MCF 10A (cell line): ENCODE results near the gene IL11RA. TPM values are rescaled to one million over a fixed set of nuclear protein-coding genes. Genes with fewer than 3 reads are reported as not detected.

Source experiments
- BruUV-seq: library from RNA; stranded (reverse); fragments of 400-500 nt; replicated peaks from 2 replicates; lab custom pipeline; 2021; lab: Mats Ljungman, UMichigan
- CTCF ChIA-PET: fragments of 300-600 bp; sonication (Branson Sonifier 250); formaldehyde crosslinking; extraction: SDS; loops from one replicate; lab custom pipeline; 2021; ENCODE audit warnings: antibody characterized with exemption, inconsistent platforms; lab: Yijun Ruan, JAX
- POLR2A ChIA-PET: fragments of 300-600, 350-650 bp; sonication (Branson Sonifier 250); formaldehyde crosslinking; extraction: SDS; loops from one replicate; lab custom pipeline; 2020; ENCODE audit warnings: antibody characterized with exemption, inconsistent platforms; lab: Yijun Ruan, JAX
- DNase-seq: peaks from one replicate; pipeline ENCODE4 v3.0.0-alpha.2; 2018; ENCODE audit not compliant: unreplicated experiment
- H3K27ac Mint-ChIP-seq: one replicate; pipeline ENCODE4 v1.8.0; 2022; ENCODE audit warnings: mild to moderate bottlenecking, low read depth, mixed read lengths; ENCODE audit not compliant: unreplicated experiment
- H3K27me3 Mint-ChIP-seq: one replicate; pipeline ENCODE4 v1.8.0; 2022; ENCODE audit warnings: mixed read lengths; ENCODE audit not compliant: insufficient read depth, unreplicated experiment
- H3K36me3 Mint-ChIP-seq: one replicate; pipeline ENCODE4 v1.8.0; 2022; ENCODE audit warnings: mild to moderate bottlenecking, moderate library complexity, mixed read lengths; ENCODE audit not compliant: insufficient read depth, unreplicated experiment
- H3K4me1 Mint-ChIP-seq: one replicate; pipeline ENCODE4 v1.8.0; 2022; ENCODE audit warnings: mixed read lengths; ENCODE audit not compliant: insufficient read depth, unreplicated experiment
- H3K4me3 Mint-ChIP-seq: one replicate; pipeline ENCODE4 v1.8.0; 2022; ENCODE audit warnings: mild to moderate bottlenecking, moderate library complexity, mixed read lengths; ENCODE audit not compliant: unreplicated experiment
- H3K9me3 Mint-ChIP-seq: one replicate; pipeline ENCODE4 v1.8.0; 2022; ENCODE audit warnings: mixed read lengths; ENCODE audit not compliant: unreplicated experiment
- intact Hi-C: fragments of 100-400 bp; cut with micrococcal nuclease; formaldehyde crosslinking; loops from 2 replicates; pipeline ENCODE4 v1.14.1; 2022
- total RNA-seq: library from RNA; stranded (reverse); gene quantifications from 2 replicates; pipeline ENCODE4 v1.2.3, GENCODE V29; 2022
- TF ChIP-seq, protein P1 (sequence below): fragments of 200-600 bp; IDR thresholded peaks from one replicate; pipeline ENCODE4 v1.8.0; 2022; ENCODE audit warnings: antibody characterized with exemption, mild to moderate bottlenecking; ENCODE audit not compliant: unreplicated experiment

Gene IL11RA
- total RNA-seq, 1 experiment from 2014 or later: 4.0 TPM

DNA sequence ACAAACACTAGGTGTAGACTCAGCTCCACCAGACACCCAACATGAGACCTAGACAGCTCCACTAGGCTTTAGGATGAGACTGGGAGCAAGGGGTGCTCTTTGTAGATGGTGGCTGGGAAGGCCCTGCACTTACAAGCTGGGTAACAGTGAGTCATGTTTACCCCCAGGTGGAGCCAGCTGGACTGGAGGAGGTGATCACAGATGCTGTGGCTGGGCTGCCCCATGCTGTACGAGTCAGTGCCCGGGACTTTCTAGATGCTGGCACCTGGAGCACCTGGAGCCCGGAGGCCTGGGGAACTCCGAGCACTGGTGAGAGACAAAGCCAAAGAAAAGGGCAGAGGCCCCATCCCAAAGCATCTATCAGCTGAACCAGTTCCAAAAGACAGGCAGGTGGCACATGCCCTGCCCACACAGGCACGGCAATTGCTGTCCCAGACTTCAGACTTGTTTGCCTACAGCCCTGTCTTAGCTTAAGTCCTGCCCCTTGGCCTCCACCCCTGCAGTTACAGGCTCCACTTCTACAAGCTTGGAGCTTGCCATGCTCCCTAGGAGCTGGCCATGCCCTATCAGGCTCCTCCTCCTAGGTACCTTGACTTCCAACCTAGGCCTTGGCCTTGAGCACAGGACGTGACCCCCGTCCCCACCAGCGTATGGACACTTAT is 7.7 kb downstream of the IL11RA start:
- ChIA-PET CTCF (interaction anchor here (0.6 to 2.5 kb wide), 3 partner anchors 13 to 1076 kb away, joined by 3 to 9 read pairs (median 4); partner anchors contain the start of gene GALT), POLR2A (interaction anchor here (0.8 to 1.6 kb wide), 3 partner anchors 13 to 39 kb away, joined by 4 to 8 read pairs (median 5); partner anchors contain the start of genes DCTN3 and GALT)
- H3K27ac Mint-ChIP-seq: no peak overlapping the region
- peaks cover 15% of the 10 kb centered on the region for H3K4me1 Mint-ChIP-seq
- intact Hi-C loops: no loop called here
- no peak overlapping the region for H3K4me3 Mint-ChIP-seq
- DNase-seq: peak; percentile 46
- no peaks in the 10 kb centered on the region for H3K27me3 Mint-ChIP-seq
- TF ChIP-seq, protein P1, sequence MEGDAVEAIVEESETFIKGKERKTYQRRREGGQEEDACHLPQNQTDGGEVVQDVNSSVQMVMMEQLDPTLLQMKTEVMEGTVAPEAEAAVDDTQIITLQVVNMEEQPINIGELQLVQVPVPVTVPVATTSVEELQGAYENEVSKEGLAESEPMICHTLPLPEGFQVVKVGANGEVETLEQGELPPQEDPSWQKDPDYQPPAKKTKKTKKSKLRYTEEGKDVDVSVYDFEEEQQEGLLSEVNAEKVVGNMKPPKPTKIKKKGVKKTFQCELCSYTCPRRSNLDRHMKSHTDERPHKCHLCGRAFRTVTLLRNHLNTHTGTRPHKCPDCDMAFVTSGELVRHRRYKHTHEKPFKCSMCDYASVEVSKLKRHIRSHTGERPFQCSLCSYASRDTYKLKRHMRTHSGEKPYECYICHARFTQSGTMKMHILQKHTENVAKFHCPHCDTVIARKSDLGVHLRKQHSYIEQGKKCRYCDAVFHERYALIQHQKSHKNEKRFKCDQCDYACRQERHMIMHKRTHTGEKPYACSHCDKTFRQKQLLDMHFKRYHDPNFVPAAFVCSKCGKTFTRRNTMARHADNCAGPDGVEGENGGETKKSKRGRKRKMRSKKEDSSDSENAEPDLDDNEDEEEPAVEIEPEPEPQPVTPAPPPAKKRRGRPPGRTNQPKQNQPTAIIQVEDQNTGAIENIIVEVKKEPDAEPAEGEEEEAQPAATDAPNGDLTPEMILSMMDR: no peak
- no peaks in the 10 kb centered on the region for H3K9me3 Mint-ChIP-seq
- no peaks in the 10 kb centered on the region for H3K36me3 Mint-ChIP-seq
- no TSS peak for BruUV-seq

DNA sequence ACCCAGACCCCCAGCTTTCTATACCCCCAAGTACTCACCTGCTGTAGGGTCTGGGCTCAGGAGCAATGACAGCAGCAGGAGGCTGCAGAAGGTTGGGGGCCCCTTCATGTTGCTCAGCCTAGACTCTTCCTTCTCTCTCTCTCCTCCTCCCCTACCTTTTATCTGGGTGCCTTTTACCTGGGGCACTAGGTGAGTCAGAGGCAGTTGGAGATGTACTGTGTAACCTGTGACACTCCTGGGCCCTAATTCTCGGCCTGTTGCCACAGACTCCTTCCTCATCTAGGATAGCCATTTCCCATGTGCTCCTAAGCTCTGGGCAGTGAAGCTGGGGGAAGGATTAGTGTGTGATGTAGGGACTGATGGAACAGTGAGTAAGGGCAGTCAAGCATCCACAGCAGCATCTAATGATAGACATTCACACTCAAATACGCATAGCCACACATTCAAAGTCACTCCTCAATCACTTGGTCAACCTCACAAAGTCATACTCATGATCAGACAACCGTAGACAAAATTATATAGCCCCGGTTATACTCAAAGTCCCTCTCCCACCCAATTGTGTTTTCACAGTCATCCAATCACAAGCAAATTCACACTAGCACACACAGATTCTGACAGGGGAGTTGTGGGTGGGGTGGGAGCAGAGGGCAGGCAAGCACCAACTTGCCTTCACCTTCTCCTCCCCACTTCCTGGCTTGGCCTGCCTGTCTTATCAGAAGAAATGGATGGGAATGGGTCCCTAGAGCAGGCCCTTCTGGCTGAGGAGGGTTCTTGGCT is 10.7 kb downstream of the IL11RA start, which contains the start of gene CCL27:
Gene CCL27, minus strand, starts transcription at position 132 of the 777 bp plus-strand sequence. Its CDS starts 24 bp downstream, at position 108.
- Mint-ChIP-seq H3K27ac (peak within 1 kb of the TSS; percentile 69), H3K4me1 (peaks cover 17% of the 10 kb centered on the region), H3K9me3 (no peaks in the 10 kb centered on the region), H3K4me3 (no peak within 1 kb of the TSS), H3K27me3 (no peaks in the 10 kb centered on the region), H3K36me3 (peaks cover 9% of the 10 kb centered on the region)
- intact Hi-C loops: no loop called here
- peak; percentile 38 for DNase-seq
- BruUV-seq: no TSS peak
- ChIA-PET POLR2A (interaction anchor here (1.4 to 2.7 kb wide), 4 partner anchors 10 to 25 kb away, joined by 4 to 11 read pairs (median 6); partner anchors contain the start of genes IL11RA and SIGMAR1), CTCF (interaction anchor here (0.6 to 1.5 kb wide), 6 partner anchors 15 to 295 kb away, joined by 3 read pairs; no protein-coding TSS in a partner anchor)
- TF ChIP-seq, protein P1: no peak

DNA sequence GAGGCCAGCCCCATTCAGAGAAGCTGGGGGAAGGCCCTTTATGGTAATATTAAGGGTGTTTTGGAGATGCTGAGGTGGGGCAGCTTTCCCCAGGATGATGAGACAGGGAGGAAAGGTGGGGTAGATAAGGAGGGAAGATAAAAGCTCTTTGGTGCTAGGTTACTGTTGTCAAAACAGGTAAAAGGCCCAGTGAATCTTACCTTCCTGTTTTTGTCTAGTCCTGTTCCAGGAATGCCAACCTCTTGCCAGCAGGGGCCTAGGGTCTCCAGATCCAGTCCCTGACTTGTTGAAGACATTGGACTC is 11.3 kb downstream of the IL11RA start:
- Mint-ChIP-seq H3K4me3 (no peak overlapping the region), H3K9me3 (no peaks in the 10 kb centered on the region), H3K27ac (peak overlapping the region; percentile 69), H3K4me1 (peaks cover 17% of the 10 kb centered on the region), H3K36me3 (peaks cover 9% of the 10 kb centered on the region), H3K27me3 (no peaks in the 10 kb centered on the region)
- ChIA-PET CTCF (interaction anchor here (0.7 to 1.5 kb wide), 5 partner anchors 16 to 39 kb away, joined by 3 to 5 read pairs (median 3); no protein-coding TSS in a partner anchor), POLR2A (interaction anchor here (2.7 kb wide), 1 partner anchor 12 kb away, joined by 11 read pairs; the partner anchor contains the start of gene IL11RA)
- no TSS peak for BruUV-seq
- intact Hi-C loops: no loop called here
- TF ChIP-seq, protein P1: no peak
- DNase-seq: no peak
